HepG2 (cell line): ENCODE data around the gene MIF. TPM values are rescaled to one million over a fixed set of nuclear protein-coding genes. Genes with fewer than 3 reads are reported as not detected.

Experiments
- ATRX ChIP-seq: sonication (generic); formaldehyde crosslinking; IDR thresholded peaks from 2 replicates; pipeline ENCODE4 v1.4.0; 2020; ENCODE audit warnings: missing genetic modification reagents, borderline replicate concordance
- FOXP4 ChIP-seq: sonication (generic); formaldehyde crosslinking; IDR thresholded peaks from 2 replicates; pipeline ENCODE4 v1.4.0; 2020; ENCODE audit warnings: missing genetic modification reagents
- HDAC2 ChIP-seq: sonication (generic); formaldehyde crosslinking; IDR thresholded peaks from 2 replicates; pipeline ENCODE4 v1.4.0; 2020; ENCODE audit warnings: missing genetic modification reagents
- HNRNPLL ChIP-seq: fragments of 200-400 bp; formaldehyde crosslinking; IDR thresholded peaks from 2 replicates; pipeline ENCODE4 v1.6.1; 2017; ENCODE audit warnings: mild to moderate bottlenecking, low read depth, low read length; ENCODE audit not compliant: poor library complexity, severe bottlenecking
- ISL2 ChIP-seq: sonication (generic); formaldehyde crosslinking; IDR thresholded peaks from 2 replicates; pipeline ENCODE4 v1.5.0; 2020; ENCODE audit warnings: missing genetic modification reagents
- JUNB ChIP-seq: sonication (generic); formaldehyde crosslinking; IDR thresholded peaks from 2 replicates; pipeline ENCODE4 v1.8.0; 2022; ENCODE audit warnings: missing genetic modification reagents, mild to moderate bottlenecking, borderline replicate concordance
- NR3C1 ChIP-seq: sonication (generic); formaldehyde crosslinking; IDR thresholded peaks from 2 replicates; pipeline ENCODE4 v1.4.0; 2020; ENCODE audit warnings: missing genetic modification reagents
- PHF21A ChIP-seq: sonication (generic); formaldehyde crosslinking; IDR thresholded peaks from 2 replicates; pipeline ENCODE4 v1.5.0; 2020; ENCODE audit warnings: mild to moderate bottlenecking, missing genetic modification reagents
- RERE ChIP-seq: IDR thresholded peaks from 2 replicates; pipeline ENCODE4 v1.6.1; 2016; ENCODE audit warnings: low read depth, missing genetic modification reagents, missing compliant biosample characterization
- SAP130 ChIP-seq: IDR thresholded peaks from 2 replicates; pipeline ENCODE4 v1.6.1; 2016; ENCODE audit warnings: low read depth
- SOX13 ChIP-seq, 3 experiments: fragments of 450-650 bp in 1 of 3; sonication (generic) in 1 of 3; formaldehyde crosslinking in 1 of 3; IDR thresholded peaks in 2 of 3; conservative IDR thresholded peaks in 1 of 3; 2 replicates each; pipeline versions ENCODE4 v1.5.0 to v1.6.1; 2016 to 2020; ENCODE audit warnings: antibody characterized with exemption in 1 of 3, mild to moderate bottlenecking in 1 of 3, missing compliant biosample characterization in 1 of 3, missing genetic modification reagents in 1 of 3, moderate library complexity in 1 of 3
- SOX6 ChIP-seq, 2 experiments: fragments of 450-650 bp in 1 of 2; sonication (generic) in 1 of 2; formaldehyde crosslinking in 1 of 2; IDR thresholded peaks; 2 replicates each; pipeline versions ENCODE4 v1.4.0 to v1.6.1; 2017 to 2020; ENCODE audit warnings: antibody characterized with exemption in 1 of 2, mild to moderate bottlenecking in 1 of 2, missing genetic modification reagents in 1 of 2
- ZBTB8A ChIP-seq: sonication (generic); formaldehyde crosslinking; IDR thresholded peaks from 2 replicates; pipeline ENCODE4 v1.4.0; 2020; ENCODE audit warnings: mild to moderate bottlenecking, low read depth, missing genetic modification reagents, borderline replicate concordance
- ZNF10 ChIP-seq: sonication (generic); formaldehyde crosslinking; IDR thresholded peaks from 2 replicates; pipeline ENCODE4 v1.4.0; 2020; ENCODE audit warnings: mild to moderate bottlenecking, low read depth, missing genetic modification reagents, borderline replicate concordance
- ZNF513 ChIP-seq: sonication (generic); formaldehyde crosslinking; conservative IDR thresholded peaks from 2 replicates; pipeline ENCODE4 v1.5.0; 2020; ENCODE audit warnings: missing genetic modification reagents
- ZNF691 ChIP-seq: sonication (generic); formaldehyde crosslinking; IDR thresholded peaks from 2 replicates; pipeline ENCODE4 v1.4.0; 2020; ENCODE audit warnings: missing genetic modification reagents, low read depth, mild to moderate bottlenecking, borderline replicate concordance
- ZSCAN31 ChIP-seq: sonication (generic); formaldehyde crosslinking; IDR thresholded peaks from 2 replicates; pipeline ENCODE4 v1.5.0; 2020; ENCODE audit warnings: low read depth, mild to moderate bottlenecking, missing genetic modification reagents
- polyA plus RNA-seq, 8 experiments: library from polyadenylated mRNA; depleted of rRNA in 3 of 8; stranded (reverse) in 7 of 8; unstranded in 1 of 8; fragments of >200 nt; fragmentation: Illumina TruSeq in 4 of 8; extraction: Trizol in 4 of 8; gene quantifications; 2 replicates each; pipeline versions ENCODE4 v1.2.1 to v1.2.3, GENCODE V29; 2011 to 2016; ENCODE audit warnings: low read depth in 4 of 8, missing spikeins in 1 of 8, mixed read lengths in 1 of 8; ENCODE audit not compliant: insufficient read depth in 1 of 8
- total RNA-seq, 5 experiments: library from RNA; depleted of rRNA; stranded (reverse); fragments of >200 nt; fragmentation: Illumina TruSeq; extraction: Trizol; gene quantifications; 2 replicates each; pipeline ENCODE4 v1.2.3, GENCODE V29; 2016; ENCODE audit warnings: low read depth in 1 of 5

The MIF gene
- total and polyA plus RNA-seq, 2 of the 13 experiments (the other 11 are each of a cell fraction or from before 2014, with no cell fraction given), result 634 to 675 TPM

GRCh38 chr22:23938328-23939016, 44.3 kb downstream of the MIF start (continued):
- TF ChIP-seq HNRNPLL (no peak), HDAC2 (CRISPR knock-in tag) (peak; percentile 61; the same call in 1 of the 2 replicates), JUNB (no peak), ZNF691 (CRISPR knock-in tag) (0 out of 2 replicates have a peak, but pooled peaks have one; percentile 42), ZNF10 (CRISPR knock-in tag) (no peak), RERE (CRISPR knock-in tag) (no peak), NR3C1 (no peak), FOXP4 (CRISPR knock-in tag) (peak; percentile 48), ZBTB8A (CRISPR knock-in tag) (no peak), ZSCAN31 (CRISPR knock-in tag) (no peak), SAP130 (peak; percentile 26; the same call in 1 of the 2 replicates), ATRX (CRISPR knock-in tag) (no peak), SOX13 (IDR thresholded peaks at IDR 0.05) (no peak), SOX13 (CRISPR knock-in tag; conservative IDR thresholded peaks at IDR 0.05 in 1 of 2, IDR thresholded peaks at IDR 0.05 in 1 of 2) (peak in 1 of 2 experiments; percentile 89; a peak in 2 of 4 replicates), ZNF513 (CRISPR knock-in tag) (no peak), PHF21A (CRISPR knock-in tag) (peak; percentile 84; the same call in 1 of the 2 replicates), ISL2 (CRISPR knock-in tag) (peak; percentile 49; the same call in 1 of the 2 replicates), SOX6 (IDR thresholded peaks at IDR 0.05) (no peak), SOX6 (CRISPR knock-in tag; IDR thresholded peaks at IDR 0.05) (peak; percentile 78)
